ENCODE results near the gene ODC1. TPM values are rescaled to one million over a fixed set of nuclear protein-coding genes. Genes with fewer than 3 reads are reported as not detected.
"Not testable (repeated sequence)": the region's sequence is repeated elsewhere in the genome, so short reads cannot be mapped to it uniquely, and the experiment has no call there.

Gene ODC1
- total RNA-seq, result 85.3 TPM

GRCh38 chr2:10447895-10448575, at the start of gene ODC1:
ODC1 (minus strand) TSS chr2:10448327; CDS start chr2:10445032, 3,295 bp downstream.
- DNase-seq (ENCODE audit: low spot score), result peak; percentile 97

- DNase-seq (ENCODE audit: low spot score), result peak; percentile 81
These were observed 49.7 kb upstream of the ODC1 start for GRCh38 chr2:10497797-10498251.

GRCh38 chr2:10495988-10496313, 47.8 kb upstream of the ODC1 start:
- DNase-seq (ENCODE audit: low spot score), result no peak

- DNase-seq (ENCODE audit: low spot score), result peak; percentile 27
These were observed 47.3 kb upstream of the ODC1 start for GRCh38 chr2:10495311-10495987.

GRCh38 chr2:10494351-10495066, 46.4 kb upstream of the ODC1 start:
- peak; percentile 36 for DNase-seq (ENCODE audit: low spot score)

GRCh38 chr2:10493634-10494281, 45.6 kb upstream of the ODC1 start:
- DNase-seq (ENCODE audit: low spot score), result peak; percentile 82

GRCh38 chr2:10493075-10493633, 45.0 kb upstream of the ODC1 start:
- no peak for DNase-seq (ENCODE audit: low spot score)

GRCh38 chr2:10490806-10491291, 42.7 kb upstream of the ODC1 start:
- DNase-seq (ENCODE audit: low spot score), result peak; percentile 42

GRCh38 chr2:10489842-10490555, 41.9 kb upstream of the ODC1 start:
- peak; percentile 30 for DNase-seq (ENCODE audit: low spot score)

- DNase-seq (ENCODE audit: low spot score), result peak; percentile 14
These were observed 40.0 kb upstream of the ODC1 start for GRCh38 chr2:10488142-10488541.

- not testable (repeated sequence) for DNase-seq (ENCODE audit: low spot score)
These were observed 39.6 kb upstream of the ODC1 start for GRCh38 chr2:10487741-10488104.

- DNase-seq (ENCODE audit: low spot score), result peak; percentile 68
These were observed 39.1 kb upstream of the ODC1 start for GRCh38 chr2:10487081-10487740.

- no peak for DNase-seq (ENCODE audit: low spot score)
These were observed 38.5 kb upstream of the ODC1 start for GRCh38 chr2:10486601-10487079.

- no peak for DNase-seq (ENCODE audit: low spot score)
These were observed 38.0 kb upstream of the ODC1 start for GRCh38 chr2:10486091-10486490.

GRCh38 chr2:10482913-10483312, 34.8 kb upstream of the ODC1 start:
- DNase-seq (ENCODE audit: low spot score), result no peak

GRCh38 chr2:10482460-10482859, 34.3 kb upstream of the ODC1 start:
- DNase-seq (ENCODE audit: low spot score), result no peak

GRCh38 chr2:10481666-10482157, 33.6 kb upstream of the ODC1 start:
- no peak for DNase-seq (ENCODE audit: low spot score)

- DNase-seq (ENCODE audit: low spot score), result no peak
These were observed 33.0 kb upstream of the ODC1 start for GRCh38 chr2:10481055-10481665.

GRCh38 chr2:10480359-10480949, 32.3 kb upstream of the ODC1 start:
- DNase-seq (ENCODE audit: low spot score), result no peak
